ENCODE measurements around the gene RPTOR. TPM values are rescaled to one million over a fixed set of nuclear protein-coding genes. Genes with fewer than 3 reads are reported as not detected.

The RPTOR gene
- total RNA-seq, 1 donor from 2014 or later = 32.3 TPM

DNA sequence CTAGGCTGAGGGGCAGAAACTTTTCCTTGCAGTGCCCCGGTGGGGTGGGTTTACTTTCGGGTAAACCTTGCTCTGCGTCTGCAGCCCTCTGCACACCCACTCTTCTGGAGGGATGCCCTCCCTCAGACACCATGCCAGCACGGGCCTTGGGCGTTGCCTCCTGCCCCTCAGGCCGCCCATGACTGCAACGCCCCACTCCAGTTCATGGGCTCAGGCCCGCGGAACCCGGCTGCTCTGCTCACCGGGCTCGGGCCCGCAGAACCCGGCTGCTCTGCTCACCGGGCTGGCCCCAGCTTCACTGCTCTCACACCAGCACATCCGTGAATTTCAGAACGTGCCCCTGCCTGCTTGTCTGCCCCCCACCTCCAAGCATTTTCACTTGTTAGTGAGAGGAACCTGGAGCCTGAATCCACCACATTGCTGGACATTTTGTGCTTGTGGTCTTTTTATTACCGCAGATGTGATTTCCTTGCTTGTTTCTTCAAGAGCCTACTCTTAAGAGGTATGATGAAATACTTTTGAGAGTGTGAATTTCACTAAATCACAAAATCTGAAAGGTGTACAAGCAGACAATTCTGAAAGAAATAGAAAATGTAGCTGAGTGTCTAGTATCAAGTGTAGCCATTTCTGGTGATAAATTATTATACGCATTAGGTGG is 130.9 kb downstream of the RPTOR start:
- DNase-seq (ENCODE audit: low spot score) = no peak
- intact Hi-C loops (cut with DNase I) = no loop called here

DNA sequence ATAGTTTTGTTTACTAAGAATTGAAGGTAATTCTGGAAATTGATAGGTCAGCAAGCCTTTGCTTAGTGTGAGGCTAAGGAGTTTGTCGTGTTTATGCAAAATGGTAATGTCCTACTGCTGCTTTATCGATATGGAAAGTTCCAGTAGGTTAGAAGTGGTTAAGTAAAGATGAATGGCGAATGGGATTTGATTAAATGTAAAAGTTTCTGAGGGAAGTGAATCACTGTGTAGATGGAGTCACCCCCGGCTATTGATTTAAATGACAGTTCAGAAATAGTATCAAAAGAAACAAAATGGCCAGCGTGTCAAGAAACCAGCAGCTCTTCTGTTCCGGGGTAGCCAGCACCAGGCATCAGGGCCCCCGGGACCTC is 131.4 kb downstream of the RPTOR start:
- no peak for DNase-seq (ENCODE audit: low spot score)
- intact Hi-C loops (cut with DNase I) = no loop called here

DNA sequence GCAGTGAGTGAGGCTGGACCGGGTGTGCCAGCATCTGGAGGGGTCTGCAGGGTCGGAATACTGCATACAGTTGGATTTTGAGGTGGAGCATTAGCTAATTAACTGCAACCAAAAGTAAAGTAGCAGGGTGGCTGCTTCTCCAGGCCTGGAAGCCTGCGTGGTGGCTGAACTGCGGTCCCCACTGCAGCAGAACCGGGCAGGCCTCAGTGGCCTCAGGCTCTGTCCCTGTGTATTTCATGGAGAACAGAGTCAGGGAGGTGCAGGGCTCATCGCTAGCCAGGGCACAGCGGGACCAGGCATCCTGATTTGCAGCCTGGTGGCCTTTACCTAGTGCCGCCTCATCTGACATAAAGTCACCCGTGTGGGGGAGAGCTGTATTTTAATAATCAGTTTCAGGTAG is 131.9 kb downstream of the RPTOR start:
- intact Hi-C loops (cut with DNase I) = no loop called here
- DNase-seq (ENCODE audit: low spot score) = no peak

DNA sequence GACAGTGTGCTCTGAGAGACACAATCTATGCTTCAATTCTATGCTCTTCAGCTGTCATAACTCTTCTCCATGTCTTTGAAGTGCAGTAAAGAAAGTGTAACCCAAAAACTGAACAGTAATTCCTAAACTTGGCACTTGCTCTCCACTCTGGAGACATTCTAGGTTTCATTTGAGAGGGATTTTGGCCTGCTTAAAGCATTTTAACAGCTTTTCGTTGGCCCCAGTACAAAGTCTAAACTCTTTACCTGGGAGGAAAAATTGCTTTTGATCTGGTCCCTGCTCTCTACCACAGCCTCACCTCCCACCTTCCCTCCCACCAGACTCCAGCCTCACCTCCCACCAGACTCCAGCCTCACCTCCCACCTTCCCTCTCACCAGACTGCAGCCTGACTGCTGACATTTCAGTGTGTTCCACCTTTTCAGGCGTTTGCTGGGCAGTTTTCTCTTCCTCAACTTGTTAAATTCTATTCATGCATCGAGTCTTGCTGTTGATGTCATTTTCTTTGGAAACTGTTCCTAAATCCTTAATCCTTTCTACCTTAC is 132.6 kb downstream of the RPTOR start:
- DNase-seq (ENCODE audit: low spot score) = no peak
- intact Hi-C loops (cut with DNase I) = no loop called here

DNA sequence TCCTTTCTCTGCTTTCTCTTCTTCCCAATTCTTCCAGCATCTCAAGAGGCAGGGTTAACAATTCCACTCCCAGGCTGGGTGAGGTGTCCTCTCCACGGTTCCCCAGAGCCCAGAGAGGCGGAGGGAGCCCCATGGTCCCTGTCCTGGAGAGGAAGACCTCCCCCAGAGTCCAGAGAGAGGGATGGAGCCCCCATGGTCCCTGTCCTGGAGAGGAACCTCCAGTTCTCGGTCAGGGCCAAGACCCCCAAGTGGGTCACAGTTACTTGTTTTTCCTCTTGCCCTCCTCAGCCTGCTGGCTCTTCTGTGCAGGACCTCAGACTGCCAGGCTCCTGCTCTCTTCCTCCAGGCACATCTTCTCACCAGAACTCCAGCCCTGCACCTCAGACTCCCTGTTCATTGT is 135.2 kb downstream of the RPTOR start:
- no peak for DNase-seq (ENCODE audit: low spot score)
- intact Hi-C loops (cut with DNase I) = no loop called here

DNA sequence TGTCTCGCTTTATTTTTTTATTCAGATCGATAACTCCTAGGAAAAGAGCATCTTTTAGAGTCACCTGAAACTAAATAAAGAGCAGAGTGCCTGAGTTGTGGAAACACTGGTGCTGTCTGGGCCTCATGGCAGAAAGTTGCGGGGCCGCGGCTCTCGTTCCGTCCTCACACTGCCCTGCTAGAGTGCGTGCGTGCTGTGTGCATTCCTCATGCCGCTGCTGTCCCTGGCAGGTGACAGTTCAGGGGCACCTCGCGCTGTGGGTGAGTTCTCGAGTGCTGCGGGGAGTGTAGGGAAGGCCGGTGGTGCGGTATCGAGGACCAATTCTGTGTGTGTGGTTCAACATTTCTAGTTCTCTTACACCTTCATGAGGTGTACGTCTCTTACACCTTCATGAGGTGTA is 136.6 kb downstream of the RPTOR start:
- intact Hi-C loops (cut with DNase I) = no loop called here
- no peak for DNase-seq (ENCODE audit: low spot score)

DNA sequence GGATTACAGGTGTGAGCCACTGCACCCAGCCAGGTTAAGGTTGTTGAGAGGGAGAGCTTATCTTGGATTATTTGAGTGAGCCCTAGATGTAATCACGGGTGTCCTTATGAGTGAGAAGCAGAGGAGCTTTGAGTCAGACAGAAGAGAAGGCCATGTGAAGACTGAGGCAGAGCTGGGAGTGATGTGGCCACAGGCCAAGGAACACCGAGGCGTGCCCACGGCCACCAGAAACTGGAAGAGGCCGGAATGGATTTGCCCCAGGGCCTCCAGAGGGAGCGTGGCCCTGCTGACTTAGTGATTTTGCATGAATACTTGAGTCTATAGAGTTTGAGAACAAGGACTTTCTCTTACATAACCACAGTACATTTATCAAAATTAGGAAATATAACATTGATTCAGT is 137.7 kb downstream of the RPTOR start:
- intact Hi-C loops (cut with DNase I) = no loop called here
- DNase-seq (ENCODE audit: low spot score) = no peak

DNA sequence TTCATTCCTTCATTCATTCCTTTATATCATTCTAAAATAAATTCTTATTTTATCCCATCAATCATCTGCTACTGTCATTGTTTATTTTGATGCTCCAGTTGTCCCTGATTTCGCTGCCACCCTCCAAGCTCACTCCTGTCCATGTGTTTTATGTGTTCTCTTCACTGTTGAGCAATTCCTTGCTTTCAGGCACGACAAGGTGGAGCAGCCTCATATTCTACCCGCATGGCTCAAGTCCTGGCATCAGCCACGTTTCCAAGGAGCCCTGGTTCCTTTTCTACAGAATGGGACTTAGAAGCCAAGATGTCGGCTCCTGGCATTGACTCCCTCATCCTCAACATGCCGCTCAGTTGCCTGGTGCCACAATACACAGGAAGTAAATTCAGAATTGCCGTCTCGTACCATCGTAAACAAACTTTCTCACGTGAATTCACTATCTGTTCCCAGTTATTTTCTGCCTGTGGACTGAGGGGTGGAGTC is 139.0 kb downstream of the RPTOR start:
- DNase-seq (ENCODE audit: low spot score) = no peak
- intact Hi-C loops (cut with DNase I) = no loop called here

DNA sequence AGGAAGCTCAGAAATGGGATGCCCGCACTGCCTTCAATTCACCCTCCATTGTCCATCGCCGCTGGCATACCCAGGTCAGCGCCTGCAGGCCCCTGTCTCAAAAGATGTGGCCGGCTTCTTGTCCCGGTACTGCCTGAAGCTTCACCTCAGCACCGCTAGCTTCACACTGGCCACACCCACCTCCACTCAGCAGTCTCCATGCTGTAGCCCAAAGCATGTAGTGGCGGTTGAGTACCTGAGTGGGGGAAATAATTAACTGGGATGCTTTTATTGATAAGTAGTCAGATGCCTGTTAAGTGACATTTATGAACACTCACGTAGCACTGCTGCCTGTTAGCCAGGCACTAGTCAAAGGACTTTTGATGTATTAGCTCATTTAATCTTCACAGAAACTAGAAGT is 143.2 kb downstream of the RPTOR start:
- no peak for DNase-seq (ENCODE audit: low spot score)
- intact Hi-C loops (cut with DNase I) = no loop called here

DNA sequence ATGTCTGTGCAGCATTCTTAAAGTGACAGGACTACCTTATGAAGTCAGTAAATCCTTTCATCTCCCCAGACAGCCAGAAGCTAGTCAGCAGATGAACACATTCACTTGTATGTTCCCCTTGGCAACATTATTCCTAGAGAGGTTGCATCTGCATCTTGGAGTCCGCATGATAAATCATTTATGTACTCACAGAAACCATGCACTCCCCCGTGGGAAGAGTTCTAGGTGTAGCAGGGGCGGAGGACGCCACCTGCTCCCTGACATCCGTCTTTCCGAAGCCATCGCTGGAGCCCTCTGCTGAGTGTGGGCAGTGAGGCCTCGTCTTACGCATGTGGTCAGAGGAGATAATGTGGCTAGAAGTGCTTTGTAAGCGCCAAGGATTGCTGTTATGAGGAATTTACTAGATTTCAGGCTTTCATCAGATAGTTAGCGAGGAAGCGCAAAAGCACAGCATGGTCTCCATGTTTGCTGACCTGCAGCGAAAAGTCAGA is 144.5 kb downstream of the RPTOR start:
- no peak for DNase-seq (ENCODE audit: low spot score)
- intact Hi-C loops (cut with DNase I) = no loop called here

DNA sequence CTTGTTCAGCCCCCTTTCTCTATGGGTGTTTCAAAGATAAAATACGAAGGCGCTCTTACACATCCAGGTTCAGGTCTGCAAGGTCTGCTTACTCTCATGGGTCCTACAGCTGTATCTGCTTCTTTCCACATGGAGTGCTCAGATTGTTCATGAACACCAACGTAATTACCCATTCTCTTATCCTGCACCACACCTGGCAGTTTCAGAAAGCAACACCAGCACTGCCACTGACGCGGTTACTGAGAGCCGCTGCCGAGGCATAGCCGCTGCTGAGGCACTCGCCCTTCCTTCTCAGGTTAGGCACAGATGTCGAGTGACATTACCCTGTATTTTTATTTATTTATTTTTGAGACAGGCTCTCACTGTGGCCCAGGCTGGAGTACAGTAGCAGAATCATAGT is 147.1 kb downstream of the RPTOR start:
- DNase-seq (ENCODE audit: low spot score) = no peak
- intact Hi-C loops (cut with DNase I) = no loop called here

DNA sequence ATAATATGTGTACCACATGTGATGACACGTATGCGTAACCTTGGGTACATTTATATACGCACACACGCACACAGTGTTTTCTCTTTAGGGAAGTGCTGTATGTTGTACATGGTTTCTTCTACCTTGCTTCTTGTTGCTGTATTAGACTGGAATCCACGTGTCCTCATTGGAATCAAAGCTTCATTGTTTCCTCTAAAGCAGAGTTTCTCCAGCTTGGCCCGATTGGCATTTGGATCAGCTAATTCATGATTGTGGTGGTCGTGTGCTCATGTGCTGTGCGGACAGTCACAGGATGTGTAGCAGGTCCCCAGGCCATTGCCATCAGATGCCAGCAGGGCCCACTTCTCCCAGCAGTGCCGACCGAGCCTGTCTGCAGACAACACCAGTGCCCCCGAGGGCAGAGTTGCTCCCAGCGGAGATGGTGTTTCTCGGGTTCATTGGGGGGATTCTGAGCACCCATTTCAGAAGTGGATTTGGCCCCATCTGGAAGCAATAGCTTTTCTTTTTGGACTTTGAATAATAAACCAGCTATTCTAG is 148.4 kb downstream of the RPTOR start:
- DNase-seq (ENCODE audit: low spot score) = no peak
- intact Hi-C loops (cut with DNase I) = no loop called here

DNA sequence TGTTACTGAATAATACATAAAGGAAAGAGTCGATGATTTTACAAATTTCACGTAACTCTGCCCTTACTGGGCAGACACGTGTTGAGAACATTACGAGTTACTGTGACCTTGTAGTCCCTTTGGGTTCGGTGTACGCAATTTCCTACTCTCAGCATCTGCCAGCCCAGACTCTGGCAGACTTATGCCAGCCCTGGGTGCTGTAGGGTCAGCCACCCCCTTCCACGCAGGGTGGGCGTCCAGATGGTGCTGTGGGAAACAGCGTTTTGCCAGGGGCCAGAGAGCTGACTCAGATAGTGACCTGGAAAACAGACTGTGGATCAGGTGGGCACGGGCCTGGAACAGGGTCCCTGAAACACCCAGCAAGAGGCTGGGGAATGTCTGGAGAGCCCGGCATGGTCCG is 148.9 kb downstream of the RPTOR start:
- DNase-seq (ENCODE audit: low spot score) = no peak
- intact Hi-C loops (cut with DNase I) = no loop called here

DNA sequence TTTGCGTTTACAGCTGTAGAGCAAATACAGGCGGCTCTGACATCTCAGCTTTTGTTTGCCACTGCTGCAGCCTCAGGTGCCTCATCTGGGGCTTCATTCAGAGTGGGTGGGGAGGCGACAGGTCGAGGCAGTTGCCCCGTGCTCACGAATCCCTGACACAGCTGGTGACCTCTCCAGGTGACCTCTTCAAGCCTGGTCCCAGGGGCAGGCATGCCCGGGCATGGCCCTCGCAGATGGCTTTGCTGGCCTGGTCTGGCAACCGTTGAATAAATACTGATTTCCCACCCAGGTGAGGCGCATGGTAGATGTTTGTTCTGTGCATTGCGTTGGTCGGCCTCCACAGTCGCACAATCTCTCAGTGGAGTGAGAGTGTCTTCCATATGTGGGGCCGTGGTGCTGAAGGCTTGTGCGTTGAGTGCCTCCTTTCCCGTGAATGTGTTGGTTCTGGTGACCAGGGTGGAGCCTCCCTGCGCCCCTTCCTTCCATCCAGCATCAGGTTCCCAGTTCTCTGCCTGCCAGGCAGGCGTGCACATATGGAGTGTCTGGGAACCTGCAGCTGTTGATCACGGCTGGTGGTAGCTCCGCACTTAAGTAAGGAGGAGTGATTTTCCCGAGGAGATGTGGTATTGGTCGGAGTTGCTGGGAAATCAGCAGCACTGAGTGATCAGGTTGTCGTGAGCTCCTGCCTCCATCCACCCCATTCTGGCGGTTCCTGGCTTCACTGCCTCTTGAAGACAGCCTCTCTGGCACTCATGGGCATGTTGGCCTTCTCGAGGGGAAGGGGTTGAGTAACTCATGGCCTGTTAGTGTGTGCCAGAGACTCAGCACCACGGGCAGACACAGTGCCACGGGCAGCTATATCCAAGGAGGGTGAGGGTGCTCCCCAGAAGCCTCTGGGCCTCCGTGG is 149.7 kb downstream of the RPTOR start:
- intact Hi-C loops (cut with DNase I) = no loop called here
- DNase-seq (ENCODE audit: low spot score) = no peak

DNA sequence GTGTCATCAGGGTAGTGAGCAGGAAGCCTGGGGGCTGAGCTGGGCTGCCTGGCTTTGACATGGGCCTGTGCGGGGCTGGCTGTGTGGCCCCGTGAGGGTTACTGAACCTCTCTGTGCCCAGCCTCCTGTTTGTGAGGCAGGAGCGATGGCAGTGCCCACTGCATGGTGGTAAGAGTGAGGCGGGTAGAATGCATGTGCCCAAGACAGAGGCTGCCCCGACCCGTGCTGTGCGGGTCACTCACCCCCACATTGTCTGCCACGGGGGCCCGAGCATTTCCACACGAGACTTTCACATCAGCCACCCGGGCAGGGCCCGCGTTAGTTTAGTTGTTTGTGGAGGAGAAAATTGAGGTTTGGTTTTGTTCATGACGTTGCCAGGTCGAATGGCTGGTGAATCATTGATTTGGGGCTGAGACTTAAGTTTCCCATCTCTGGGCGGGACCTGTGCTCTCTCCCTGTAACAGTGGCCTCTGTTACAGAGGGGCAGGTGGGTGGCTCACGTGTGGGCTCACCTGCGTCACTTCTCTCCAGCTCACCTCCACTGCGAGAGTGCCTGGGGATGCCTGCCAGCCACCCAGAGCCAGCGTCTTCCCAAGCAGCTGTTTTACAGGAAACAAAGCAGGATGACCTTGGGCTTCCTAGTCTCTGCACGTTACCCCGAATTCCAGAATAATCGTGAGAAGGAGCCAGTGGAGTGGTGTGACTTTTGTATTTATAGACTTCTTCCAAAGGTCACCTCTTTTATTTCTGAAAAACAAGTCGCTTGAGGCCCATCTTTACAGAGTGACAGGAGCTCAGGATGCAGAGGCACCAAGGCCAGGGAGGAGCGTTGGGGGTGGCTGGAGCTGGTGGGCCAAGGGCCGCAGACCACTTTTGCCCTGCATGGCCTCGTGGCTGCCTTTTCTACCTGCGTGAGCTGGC is 150.6 kb downstream of the RPTOR start:
- intact Hi-C loops (cut with DNase I) = no loop called here
- DNase-seq (ENCODE audit: low spot score) = no peak

DNA sequence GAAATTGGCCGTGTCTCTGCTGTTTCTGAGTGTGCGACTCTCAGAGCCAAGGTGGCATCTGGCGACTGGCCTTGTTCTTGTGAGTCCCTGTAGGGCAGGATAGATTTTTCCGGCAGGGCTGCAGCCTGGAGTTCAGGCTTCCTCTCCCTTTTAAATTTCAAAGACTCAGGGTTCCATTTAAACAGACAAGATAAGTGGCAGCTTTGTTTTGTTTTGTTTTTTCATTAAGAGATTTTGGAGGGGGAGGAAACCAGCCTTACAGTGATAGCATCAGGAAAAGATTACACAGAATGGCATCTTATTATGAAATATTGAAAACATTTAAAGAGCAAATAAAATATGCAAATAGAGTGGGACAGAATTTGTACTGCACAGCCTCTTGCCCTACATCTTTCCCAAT is 151.3 kb downstream of the RPTOR start:
- no peak for DNase-seq (ENCODE audit: low spot score)
- intact Hi-C loops (cut with DNase I) = no loop called here

DNA sequence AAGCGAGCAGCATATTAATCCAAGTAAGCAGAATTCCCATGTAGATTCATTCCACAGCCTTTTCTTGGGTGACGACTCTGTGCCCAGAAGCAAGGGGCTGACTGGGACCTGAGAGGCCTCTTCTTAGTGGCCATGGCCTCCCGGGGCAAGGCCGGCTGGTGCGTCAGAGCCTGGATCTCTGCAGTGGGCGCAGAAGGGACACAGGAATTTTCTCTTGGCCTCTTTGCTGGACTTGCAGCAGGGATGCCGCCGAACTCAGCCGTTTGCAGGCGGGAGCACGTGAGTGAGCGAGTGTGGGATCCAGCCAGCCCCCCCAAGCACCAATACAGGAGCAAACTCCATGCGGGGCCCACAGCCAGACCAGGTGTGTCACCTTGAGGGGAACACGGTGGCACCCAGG is 151.8 kb downstream of the RPTOR start:
- DNase-seq (ENCODE audit: low spot score) = no peak
- intact Hi-C loops (cut with DNase I) = no loop called here

DNA sequence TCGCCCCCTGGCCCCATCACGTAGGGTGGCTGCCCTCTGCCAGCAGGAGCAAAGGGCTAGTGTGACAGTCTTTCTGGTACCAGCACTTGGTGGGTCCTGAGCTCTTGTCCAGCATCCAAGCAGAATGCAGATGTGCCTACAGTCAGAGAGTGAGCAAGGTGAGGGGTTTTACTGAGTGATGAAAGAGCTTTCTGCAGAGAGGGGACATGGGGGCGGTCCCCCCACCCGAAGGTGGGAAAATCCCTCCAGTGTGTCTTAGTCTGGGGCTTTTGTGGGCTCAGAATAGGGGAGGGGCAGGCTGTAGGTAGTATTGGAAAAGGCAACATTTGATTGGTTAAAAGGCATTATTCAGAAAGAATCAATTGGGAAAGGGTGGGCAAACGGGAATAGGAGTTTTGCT is 152.3 kb downstream of the RPTOR start:
- no peak for DNase-seq (ENCODE audit: low spot score)
- intact Hi-C loops (cut with DNase I) = no loop called here

DNA sequence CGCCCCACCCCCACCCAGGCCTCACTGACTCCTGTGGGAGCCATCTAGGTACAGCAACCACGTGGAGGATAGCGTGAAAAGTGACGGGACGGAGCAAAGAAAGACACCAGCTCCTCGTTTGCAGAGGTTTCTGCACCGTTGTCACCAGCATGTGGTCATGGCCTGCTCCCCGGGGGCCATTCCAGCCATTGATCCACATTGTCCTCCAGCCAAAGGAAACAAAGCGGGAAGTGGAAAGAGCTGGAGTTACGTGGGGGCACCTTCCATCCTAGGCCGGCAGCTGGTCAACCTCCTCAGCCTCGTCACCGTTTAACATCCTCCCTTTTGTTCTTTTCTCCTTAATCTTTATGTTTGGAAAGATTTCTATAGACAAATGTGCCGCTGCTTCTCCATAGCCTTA is 153.7 kb downstream of the RPTOR start:
- no peak for DNase-seq (ENCODE audit: low spot score)

More for the DNA sequence above, 153.7 kb downstream of the RPTOR start:
- intact Hi-C loops (cut with DNase I) = no loop called here

All from cardiac septum (tissue), 1 donor.